Omental fat pad (tissue), 4 donors: ENCODE results near the gene DACH1. TPM values are rescaled to one million over a fixed set of nuclear protein-coding genes. Genes with fewer than 3 reads are reported as not detected.

Experiments
- ATAC-seq: fragments of 150-250 bp; one replicate; pipeline ENCODE4 v1.9.1; 2016; ENCODE audit warnings: mild to moderate bottlenecking, moderate library complexity; ENCODE audit not compliant: low FRiP score
- DNase-seq: peaks from one replicate; pipeline ENCODE4 v3.0.0-alpha.2; 2019; ENCODE audit warnings: low spot score
- total RNA-seq, 4 donors: library from RNA; depleted of rRNA; stranded (reverse); fragments of >200 nt; gene quantifications; one replicate each; pipeline ENCODE4 v1.1.0, GENCODE V29; 2016
- TF ChIP-seq, protein P1 (sequence below), 3 donors: fragments of 450-650 bp; IDR thresholded peaks; one replicate each; pipeline ENCODE4 v1.5.1; 2016 to 2017; ENCODE audit warnings: antibody characterized with exemption in 3 of 3, mild to moderate bottlenecking in 3 of 3, moderate library complexity in 2 of 3

DACH1 gene
- total RNA-seq, 4 donors from 2014 or later, result 1.1 to 10.4 (median 2.8) TPM

DNA sequence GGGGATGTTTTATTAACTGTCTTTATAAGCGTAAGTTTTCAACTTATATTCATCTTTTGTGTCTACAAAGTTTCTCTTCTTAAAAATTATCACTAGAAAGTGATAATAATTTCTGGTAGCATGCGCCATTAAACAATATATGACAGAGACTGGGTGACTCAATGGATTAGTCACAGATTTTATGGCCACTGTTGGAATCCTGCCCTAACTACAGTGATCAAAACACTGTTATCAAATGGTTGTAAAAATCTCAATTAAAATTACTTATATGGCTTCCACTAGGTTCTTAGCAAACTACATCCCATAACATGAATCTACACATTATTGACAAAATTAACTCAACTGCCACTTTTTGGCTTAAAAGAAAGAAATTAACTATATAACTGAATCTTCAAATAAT, 350.0 kb downstream of the DACH1 start:
- no peak for DNase-seq
- no peak for ATAC-seq
- TF ChIP-seq, protein P1, sequence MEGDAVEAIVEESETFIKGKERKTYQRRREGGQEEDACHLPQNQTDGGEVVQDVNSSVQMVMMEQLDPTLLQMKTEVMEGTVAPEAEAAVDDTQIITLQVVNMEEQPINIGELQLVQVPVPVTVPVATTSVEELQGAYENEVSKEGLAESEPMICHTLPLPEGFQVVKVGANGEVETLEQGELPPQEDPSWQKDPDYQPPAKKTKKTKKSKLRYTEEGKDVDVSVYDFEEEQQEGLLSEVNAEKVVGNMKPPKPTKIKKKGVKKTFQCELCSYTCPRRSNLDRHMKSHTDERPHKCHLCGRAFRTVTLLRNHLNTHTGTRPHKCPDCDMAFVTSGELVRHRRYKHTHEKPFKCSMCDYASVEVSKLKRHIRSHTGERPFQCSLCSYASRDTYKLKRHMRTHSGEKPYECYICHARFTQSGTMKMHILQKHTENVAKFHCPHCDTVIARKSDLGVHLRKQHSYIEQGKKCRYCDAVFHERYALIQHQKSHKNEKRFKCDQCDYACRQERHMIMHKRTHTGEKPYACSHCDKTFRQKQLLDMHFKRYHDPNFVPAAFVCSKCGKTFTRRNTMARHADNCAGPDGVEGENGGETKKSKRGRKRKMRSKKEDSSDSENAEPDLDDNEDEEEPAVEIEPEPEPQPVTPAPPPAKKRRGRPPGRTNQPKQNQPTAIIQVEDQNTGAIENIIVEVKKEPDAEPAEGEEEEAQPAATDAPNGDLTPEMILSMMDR (IDR thresholded peaks at IDR 0.05), result no peak

DNA sequence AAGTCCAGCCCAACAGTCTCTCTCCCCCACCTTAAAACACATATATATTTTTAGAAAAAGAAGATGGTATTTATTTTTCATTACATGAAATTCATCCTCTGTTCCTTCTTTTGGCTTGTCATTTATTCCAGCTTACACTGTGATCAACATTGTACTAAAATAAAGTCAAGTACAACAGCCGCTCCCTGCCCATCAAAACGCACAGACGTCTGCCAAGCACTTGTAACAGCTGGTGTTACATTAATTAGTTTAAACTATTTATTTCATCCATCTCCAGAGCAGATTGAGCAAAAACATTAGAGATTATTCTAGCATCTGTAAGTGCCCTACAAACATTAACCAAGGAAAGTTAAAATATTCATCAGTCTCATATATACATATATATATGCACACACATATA, 350.5 kb downstream of the DACH1 start:
- TF ChIP-seq, protein P1 (IDR thresholded peaks at IDR 0.05), result no peak
- ATAC-seq (no peak), DNase-seq (no peak)

DNA sequence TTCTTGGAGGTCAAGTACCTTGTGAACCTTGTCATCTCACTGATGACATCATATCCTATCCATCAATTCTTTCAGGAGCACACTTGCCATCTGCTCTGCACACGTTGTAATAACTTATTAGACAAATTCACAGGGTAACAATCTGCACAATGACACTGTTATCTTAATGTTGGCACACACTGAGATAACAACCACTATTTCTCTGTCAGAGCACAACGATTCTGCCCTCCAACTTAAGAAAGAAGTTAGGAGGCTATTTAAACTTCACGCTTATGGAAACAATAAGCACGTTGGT, 351.3 kb downstream of the DACH1 start:
- ATAC-seq (no peak), DNase-seq (no peak)
- TF ChIP-seq, protein P1 (IDR thresholded peaks at IDR 0.05), result no peak

DNA sequence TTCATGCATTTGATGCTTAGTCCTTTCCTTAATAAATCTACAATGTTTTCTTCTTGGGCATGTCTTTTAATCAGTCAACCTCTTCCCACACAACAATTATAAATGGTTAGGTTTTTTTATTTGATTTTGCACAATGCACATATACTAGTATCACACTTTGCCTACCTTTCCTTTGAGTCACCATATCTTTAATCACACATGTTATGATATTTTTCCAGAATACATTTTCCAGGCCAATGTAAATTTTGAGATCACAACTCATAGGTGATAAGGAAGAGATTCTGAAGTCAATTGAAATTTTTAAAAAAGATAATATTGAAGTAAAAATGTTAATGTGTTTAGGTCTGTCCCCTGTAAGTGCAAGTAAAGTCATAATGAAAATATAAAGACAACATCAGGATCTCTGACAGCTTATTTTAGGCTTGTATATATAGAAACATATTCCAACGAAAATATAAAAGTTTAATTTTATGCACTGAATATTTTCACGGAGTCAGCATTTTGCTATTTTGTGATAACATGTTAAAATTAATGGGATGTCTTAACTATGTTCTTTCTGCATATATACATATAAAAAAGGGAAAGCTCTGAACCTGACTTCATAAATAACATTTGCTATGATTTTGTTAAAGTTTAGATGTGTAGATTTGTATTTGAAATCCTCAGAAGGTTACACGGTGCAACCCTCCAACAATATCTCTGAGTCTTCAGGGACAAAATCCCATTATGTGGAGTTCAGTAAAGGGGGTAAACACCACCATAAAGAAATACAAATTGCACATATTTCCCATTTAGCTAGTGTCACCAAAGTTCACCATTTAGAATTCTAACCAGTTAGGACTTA, 351.9 kb downstream of the DACH1 start:
- no peak for DNase-seq
- ATAC-seq, result no peak
- TF ChIP-seq, protein P1 (IDR thresholded peaks at IDR 0.05), result no peak

DNA sequence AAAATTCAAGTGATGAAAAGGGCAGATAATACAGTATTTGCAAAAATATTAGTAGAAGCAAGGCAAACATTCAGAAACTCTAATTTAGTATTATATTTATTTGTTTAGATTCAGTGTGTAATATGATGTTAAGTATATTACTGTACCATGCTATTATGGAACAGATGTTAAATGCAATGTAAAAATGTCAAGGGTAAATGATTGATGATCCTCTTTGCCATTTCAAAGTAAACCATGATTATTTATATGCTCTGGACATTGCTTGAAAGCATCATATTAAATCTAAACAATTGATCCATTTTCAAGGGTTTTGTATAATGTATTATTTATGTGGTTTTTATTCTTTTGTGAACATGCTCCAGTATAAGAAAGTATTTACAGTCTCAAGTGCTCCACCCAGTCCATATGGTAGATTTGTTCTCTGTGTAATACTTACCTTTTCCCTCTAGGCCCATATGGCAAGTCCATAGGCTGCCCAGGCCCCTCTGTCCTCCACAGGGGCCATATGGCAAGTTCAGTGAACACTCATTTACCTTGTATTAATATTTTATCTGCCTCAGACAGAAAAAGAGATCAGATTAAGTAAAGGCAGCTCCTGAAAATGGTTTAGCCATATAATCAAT, 353.5 kb downstream of the DACH1 start:
- ATAC-seq, result no peak
- no peak for DNase-seq
- TF ChIP-seq, protein P1 (IDR thresholded peaks at IDR 0.05), result no peak

DNA sequence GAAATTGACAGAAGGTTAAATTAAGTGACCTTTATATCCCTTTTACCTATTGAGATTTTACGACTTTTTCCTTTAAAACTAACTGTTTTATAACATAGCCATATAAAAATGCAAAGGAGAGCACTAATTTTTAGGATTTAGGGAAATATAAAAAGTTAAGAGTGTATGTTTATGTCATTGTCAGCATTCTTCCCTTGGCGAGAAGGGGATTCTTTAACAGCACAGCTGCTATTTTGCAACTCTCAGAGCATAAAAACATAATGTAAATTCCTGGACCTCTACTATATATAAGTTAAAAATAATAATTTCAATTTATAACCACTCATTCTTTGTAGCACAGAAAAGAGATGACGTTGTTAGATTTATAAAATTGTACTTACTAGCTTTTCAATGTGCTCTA, 363.2 kb downstream of the DACH1 start:
- TF ChIP-seq, protein P1 (IDR thresholded peaks at IDR 0.05), result no peak
- no peak for DNase-seq
- ATAC-seq, result no peak
